Activated CD4-positive, CD25-positive, alpha-beta regulatory T cell (primary cell): ENCODE results near the gene FRRS1.
"Not testable (repeated sequence)": the region's sequence is repeated elsewhere in the genome, so short reads cannot be mapped to it uniquely, and the experiment has no call there.

Experiments used
- DNase-seq, 4 experiments: peaks; one replicate each; lab custom pipeline; 2025; lab: John Stamatoyannopoulos, UW

FRRS1 gene, protein sequence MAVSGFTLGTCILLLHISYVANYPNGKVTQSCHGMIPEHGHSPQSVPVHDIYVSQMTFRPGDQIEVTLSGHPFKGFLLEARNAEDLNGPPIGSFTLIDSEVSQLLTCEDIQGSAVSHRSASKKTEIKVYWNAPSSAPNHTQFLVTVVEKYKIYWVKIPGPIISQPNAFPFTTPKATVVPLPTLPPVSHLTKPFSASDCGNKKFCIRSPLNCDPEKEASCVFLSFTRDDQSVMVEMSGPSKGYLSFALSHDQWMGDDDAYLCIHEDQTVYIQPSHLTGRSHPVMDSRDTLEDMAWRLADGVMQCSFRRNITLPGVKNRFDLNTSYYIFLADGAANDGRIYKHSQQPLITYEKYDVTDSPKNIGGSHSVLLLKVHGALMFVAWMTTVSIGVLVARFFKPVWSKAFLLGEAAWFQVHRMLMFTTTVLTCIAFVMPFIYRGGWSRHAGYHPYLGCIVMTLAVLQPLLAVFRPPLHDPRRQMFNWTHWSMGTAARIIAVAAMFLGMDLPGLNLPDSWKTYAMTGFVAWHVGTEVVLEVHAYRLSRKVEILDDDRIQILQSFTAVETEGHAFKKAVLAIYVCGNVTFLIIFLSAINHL

DNA sequence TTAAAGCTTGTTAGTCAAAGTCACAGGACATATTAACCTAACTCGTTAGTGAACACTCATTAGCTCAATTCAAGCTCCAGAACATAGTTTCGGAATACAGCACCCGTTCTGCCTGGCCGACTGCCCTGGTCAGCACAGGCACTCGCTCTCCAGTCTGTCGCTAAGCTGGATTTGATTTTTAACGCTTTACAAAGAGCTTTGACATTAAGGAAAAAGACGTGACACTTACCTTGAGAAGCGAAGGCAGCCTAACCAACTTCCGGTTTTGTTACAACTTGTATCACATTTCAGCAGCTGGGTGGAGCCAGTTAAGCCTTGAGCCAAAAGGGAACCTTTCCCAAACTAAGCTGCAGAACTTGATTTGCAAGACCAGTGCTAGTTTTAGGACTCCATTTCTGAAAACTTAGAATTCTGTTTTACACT is at the start of gene FRRS1:
Gene FRRS1, minus strand, starts transcription at position 258 of the 423 bp plus-strand sequence. CDS start 17,867 bp downstream, outside the sequence.
- no peak for DNase-seq

DNA sequence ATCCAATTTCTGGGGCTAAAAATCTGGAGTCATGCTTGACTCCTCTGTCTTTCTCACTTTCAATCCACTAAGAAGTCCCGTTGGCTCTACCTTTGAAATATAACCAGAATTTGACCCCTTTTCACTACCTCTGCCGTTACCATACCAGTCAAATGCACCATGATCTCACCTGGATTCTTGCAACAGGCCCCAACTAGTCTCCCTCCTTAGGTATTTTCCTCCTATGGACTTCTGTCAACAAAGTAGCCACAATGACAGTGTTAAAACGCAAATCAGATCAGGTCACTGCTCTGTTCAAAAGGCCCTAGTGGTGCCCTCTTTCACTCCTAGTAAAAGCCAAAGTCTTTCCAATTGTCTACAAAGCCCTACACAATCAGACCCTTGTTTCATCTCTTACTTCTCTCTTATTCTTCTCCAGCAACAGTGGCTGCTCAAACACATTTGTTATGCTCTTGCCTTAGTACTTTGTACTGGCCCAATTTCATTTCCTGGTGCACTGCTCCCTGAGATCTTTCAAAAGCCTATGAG is 48.0 kb upstream of the FRRS1 start:
- no peak for DNase-seq

DNA sequence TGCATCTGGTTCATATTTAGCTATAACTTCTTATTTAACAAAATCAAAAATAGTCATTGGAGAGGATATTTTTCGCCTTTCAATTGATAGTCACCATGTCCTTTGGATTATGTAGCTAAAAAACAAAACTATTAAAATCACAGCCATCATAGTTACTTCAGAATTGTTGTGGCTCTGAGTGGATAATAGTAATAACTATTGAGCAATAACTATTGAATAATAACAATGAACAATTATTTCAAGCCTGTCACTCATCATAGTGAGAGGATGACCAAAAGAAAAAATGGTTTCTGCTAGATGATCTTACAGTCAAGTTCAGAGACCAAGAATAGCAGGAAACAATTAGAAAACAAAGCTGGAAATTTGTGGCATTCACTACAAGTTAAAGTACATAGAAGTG is 45.3 kb upstream of the FRRS1 start:
- no peak for DNase-seq

DNA sequence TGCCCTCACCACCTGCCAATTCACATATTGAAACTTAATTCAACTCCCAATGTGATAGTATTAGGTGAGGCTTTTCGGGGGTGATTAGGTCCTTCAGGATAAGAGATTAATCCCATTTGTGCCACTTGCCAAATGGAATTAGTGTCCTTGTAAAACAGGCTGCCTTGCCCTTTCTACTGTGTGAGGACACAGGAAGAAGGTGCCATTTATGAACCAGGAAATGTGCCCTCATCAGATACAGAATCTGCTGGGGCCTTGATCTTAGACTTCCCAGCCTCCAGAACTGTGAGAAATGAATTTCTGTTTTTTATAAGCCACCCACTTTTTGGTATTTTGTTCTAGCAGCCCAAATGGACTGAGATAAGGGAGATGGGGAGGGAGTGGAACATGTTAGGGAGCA is 44.6 kb upstream of the FRRS1 start:
- no peak for DNase-seq

DNA sequence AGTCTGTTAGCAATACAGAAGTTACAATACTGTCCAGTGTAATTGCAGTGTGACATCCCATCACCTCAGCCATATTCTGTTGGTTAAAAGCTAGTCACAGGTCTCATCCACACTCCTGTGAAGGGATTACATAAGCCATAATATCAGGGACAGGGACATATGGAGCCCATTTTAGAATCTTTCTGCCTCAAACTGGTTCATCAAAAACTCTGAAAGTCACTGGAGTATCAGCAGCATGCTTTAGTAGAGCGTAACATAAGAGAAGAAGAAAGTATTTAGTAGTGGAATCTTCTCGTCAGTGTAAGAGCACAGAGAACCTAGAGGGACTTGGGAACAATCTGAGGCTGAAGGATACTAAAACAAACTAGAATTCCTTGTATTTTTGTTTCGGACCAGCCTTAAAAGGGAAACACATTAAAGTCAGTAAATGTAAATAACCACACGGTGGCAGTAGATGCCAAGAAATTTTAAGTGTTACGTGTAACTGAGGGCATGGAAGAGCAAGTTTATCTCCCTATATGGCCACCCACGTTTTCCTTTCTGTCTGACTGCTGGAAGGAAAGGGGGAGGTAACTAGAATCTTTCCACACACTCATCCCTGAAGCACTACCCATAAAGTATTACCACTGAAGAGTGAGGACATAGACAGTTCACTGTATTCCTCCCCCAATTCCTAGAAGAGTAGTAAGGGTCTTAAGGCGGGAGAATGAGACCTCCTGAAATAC is 42.1 kb upstream of the FRRS1 start:
- DNase-seq: no peak

DNA sequence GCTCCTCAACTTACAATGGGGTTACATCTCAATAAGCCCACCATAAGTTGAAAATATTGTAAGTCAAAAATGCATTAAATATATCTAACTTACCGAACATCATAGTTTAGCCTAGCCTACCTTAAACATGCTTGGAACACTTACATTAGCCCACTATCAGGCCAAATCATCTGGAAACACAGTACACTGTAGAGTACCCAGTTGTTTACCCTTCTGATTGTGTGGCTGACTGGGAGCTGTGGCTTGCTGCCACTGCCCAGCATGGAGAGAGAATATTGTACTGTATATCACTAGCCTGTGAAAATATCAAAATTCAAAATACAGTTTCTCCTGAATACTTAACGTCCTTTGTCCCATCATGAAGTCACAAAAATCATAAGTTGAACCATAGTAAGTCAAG is 40.4 kb upstream of the FRRS1 start:
- DNase-seq: no peak

DNA sequence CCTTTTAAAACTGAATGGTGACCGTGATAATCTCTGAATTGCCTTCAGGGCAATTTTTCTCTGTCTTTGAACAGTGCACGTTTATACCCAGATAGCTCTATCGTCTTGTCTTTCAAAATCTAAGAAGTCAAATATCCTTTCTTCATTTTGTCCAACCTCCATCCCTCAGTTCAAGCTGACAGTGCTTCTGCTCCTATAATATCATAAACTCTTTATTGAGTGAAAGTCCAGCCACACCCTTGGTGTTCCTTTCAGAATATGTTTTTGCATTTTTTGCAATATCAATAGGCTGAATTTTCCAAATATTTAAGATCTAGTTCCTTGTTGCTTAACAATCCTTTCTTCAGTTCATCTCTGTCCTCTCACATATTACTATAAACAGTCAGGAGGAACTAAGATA is 35.1 kb upstream of the FRRS1 start:
- DNase-seq: no peak

DNA sequence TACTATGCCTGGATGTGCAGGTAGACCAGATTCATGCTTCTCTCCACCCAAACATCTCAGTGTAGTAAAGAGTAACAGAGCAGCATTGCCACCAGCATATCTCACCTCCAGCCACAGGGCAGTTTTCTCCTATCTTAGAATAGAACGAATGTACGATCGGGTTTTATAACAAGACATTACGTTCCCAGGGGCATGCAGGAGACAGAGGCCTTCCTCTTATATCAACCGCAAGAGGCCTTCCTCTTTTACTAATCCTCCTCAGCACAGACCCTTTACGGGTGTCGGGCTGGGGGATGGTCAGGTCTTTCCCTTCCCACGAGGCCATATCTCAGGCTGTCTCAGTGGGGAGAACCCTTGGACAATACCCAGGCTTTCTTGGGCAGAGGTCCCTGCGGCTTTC is 27.4 kb upstream of the FRRS1 start:
- not testable (repeated sequence) for DNase-seq

DNA sequence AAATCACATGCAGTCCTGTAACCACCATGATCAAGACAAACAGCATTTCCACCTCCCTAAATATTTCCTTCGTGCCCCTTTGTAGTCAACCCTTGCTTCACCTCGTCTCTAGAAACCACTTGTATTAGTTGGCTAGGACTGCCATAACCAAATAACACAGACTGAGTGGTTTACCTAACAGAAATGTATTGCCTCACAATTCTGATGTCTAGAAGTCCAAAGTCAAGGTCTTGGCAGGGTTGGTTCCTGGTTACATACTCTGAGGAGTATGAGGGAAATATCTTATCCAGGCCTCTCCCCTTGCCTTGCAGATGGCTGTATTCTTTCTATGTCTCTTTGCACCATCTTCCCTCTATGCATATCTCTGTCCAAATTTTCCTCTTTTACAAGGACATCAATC is 23.3 kb upstream of the FRRS1 start:
- DNase-seq: no peak

DNA sequence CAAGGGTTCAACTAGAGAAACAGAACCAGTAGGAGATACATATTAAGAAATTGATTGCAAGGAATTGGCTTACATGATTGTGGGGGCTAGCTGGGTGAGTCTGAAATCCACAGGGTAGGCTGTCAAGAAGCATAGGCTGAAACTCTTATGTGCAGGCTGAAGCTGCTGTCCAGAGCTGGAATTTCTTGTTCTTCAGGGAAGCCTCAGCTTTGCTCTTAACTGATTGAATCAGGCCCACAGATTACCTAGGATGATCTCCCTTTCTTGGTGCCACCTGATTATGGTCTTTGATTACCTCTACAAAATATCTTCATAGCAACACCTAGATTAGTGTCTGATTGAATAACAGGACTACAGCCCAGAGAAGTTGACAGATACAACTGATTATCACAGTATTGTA is 22.5 kb upstream of the FRRS1 start:
- DNase-seq: no peak

DNA sequence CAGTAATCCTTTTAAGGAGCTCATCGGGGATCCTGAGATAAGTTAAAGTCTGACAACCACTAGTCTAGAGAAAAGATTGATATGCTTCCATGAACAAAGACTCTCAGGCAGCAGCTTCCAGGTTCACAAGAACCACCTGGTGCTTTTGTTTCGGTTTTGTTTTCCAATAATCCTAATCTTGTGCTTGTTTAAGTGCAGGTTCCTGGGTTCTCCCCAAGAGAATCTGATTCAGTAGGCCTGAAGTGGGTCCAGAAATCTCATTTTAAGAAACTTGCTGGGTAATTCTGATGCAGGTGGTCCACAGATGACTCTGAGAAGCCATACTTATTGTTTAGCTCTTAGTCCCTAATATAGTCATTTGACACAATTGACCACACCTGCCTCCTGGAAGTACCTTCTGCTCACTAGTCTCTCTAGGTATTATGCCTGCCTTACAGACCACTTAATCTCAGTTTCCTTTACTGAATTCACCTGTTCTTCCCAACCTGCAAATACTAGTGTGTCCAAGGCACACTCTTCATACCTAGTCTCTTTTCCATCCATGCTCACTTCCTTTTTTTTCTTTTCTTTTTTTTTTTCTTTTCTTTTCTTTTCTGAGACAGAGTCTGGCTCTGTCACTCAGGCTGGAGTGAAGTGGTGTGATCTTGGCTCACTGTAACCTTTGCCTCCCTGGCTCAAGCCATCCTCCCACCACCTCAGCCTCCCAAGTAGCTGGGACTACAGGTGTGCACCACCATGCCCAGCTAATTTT is 20.5 kb upstream of the FRRS1 start:
- no peak for DNase-seq

DNA sequence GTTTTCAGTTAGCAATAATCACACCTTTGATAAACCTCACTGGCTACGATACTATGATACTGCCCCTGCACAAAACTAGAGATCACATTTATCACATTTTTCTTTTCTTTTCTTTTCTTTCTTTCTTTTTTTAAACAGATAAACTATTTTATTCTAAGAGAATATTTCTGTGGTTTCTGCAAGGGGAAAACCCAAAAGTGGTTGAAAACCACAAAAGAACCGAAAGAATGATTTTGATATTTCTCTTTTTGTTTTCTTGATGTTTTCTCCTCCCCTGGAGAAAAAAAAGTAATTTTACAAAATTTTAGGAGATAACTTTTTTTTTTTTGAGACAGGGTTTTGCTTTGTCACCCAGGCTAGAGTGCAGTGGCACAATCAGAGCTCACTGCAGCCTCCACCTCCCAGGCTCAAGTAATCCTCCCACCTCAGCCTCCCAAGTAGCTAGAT is 18.4 kb upstream of the FRRS1 start:
- no peak for DNase-seq

DNA sequence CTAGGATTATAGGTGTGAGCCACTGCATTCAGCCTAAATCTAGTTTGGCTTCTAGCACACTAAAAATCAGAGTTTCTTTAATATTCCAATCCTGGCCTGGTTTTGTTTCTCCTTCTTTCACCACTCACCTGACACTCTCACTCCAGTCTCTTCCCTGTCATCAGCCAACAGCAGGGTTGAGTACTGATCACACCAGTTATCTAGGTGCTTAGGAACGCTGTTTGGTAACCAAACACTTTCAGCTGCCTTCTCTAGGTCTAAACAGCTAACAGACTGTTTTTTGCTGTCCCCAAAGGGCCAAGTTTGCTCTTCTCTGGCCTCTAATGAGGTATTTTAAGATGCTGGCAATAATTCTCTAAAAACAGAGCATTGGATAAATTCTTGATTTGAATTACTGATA is 17.7 kb upstream of the FRRS1 start:
- DNase-seq: no peak

DNA sequence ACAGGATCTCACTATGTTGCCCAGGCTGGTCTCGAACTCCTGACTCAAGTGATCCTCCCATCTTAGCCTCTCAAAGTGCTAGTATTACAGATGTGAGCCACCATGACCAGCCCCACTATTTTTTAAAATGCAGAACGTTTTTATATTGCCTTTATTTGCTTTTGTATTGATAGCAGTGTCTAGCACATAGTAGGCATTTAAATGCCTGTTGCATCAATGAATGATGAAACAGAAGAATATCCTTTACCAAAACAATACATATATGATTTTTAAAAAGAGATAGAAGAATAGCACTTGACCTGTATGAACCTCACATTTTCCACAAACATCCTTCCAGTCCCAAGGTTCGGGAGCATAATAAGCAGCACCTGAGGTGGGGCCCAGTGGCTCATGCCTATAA is 16.5 kb upstream of the FRRS1 start:
- DNase-seq: no peak

DNA sequence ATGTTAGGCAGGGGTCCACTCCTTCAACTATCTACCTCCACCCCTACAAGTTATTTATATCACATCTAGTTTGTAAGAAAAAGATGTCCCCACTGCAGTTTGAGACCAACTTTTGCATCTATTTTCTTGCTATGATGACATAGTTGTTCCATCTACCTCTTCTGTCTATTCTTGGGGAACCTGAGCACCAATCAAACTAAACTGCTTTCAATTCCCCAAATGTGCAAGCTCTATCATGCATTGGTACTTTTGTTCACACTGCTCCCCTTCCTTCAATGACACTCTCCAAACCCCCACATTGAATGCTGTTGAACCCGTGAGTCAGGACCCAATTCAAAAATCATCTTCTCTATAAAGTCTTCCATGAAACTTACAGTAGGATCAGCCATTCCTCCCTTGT is 16.0 kb upstream of the FRRS1 start:
- DNase-seq: no peak

DNA sequence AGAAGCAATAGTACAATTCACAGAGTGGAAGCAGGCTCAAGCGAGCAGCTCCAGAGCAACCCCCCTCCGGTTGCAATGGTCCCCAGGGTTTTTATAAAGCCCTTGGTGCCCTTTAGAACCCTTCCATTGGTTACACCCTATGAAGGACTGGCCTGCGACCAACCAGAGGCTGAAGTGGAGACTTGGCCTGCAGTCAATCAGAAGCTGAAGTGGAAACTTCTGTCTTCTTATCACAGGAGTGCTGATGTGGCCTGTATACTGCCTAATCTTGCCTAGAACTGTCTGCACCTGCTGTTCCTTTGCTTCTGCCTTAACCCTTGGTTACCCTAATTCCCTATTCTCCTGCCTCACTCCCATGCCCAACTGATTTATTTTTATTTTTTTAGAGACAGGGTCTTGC is 15.4 kb upstream of the FRRS1 start:
- no peak for DNase-seq

DNA sequence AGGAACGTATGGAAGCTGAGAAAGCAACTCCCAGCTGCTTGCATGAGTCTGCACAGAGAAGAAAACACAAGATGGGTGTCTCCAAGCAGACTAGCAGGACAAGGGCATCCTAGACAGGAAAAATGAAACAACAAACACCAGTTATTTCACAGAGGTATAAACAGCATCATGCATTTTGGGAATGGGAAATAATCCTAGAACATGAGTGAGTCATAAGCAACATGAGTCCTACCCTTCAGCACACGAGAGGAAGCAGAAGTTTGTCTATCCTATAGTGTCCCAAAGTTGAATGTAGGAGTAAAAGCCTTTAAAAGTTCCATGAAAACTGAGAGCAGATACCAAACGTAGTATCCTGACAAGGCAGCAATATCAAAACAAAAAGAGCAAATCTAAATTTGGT is 11.3 kb upstream of the FRRS1 start:
- DNase-seq: no peak

DNA sequence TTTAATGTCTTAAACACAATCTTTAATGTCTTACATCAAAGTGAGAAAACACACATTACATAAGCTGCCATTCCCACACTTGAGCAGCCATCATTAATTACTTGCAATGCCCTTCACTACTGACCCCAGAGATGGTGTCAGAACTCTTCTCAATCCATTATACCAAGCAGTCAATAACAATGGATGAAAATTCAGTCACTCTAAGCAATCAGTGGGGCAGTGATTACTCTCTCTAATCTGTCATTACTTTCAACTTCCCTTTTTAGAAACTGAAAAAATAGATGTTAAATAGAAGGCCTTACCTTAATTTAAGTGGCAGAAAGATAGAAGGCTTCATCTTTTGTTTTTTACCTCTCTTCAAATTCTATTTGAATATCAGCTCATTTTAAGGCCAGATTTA is 9.7 kb upstream of the FRRS1 start:
- DNase-seq: no peak

DNA sequence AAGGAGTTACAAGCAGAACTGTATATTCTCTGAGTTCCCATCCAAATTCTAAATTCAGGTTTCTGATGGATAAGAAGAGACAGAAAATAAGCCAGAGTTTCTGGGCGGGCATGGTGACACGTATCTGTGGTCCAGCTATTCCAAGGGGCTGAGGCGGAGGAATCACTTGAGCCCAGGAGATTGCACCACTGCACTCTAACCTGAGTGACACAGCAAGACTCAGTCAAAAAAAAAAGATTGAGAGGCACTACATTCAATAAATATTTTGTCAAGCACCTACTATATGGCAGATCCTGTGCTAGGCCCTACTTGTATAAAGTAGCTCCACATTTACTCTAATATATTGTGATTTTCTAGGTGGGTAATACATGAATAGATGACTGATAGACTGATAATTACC is 6.4 kb upstream of the FRRS1 start:
- DNase-seq: no peak

DNA sequence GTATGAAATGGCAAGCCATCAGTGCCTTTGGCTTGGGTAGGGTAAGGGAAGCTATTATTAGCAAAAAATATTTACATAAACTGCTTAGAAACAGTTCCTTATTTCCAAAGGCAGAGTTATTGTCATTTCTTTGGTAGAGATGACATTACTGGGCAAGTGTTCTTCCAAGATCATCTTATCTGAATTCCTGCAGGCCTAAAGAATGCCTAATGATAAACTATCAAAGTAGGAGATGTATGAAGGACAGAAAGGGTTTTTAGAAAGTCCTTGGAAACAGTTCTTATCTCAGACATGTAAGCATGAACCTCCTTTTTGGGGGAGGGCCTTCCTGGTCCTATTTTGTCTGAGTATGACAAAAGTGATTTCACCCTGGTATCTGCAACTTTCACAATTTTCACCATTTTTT is 5.1 kb upstream of the FRRS1 start:
- DNase-seq: no peak

DNA sequence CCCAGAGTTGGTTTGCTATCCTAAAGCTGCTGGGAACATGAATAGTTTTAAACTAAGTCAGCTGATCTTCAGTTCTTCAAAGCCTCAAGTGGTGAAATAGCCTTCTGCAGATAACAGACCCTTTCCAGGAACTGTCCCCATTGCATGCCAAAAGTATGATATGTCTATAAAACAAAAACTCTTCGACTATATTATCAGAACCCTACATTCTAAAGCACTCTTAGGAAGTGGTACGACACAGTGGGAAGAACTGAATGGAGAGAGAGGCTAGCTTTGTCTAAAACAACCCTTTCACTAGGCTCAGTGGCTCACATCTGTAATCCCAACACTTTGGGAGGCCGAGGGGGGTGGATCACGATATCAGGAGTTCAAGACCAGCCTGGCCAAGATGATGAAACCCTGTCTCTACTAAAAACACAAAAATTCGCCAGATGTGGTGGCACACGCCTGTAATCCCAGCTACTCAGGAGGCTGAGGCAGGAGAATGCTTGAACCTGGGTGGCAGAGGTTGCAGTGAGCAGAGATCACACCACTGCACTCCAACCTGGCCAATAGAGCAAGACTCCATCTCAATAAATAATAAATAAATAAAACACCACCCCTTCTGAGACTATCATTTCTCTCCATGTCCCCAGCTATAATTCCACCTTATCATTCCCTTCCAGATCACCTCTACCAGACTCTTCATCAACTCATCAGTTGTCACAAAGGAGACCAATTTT is 2.2 kb upstream of the FRRS1 start:
- DNase-seq: no peak
